Measurements from ENCODE around the gene INSYN2A.
A peak's percentile ranks its signal among the peaks of the same experiment; 100 is the strongest.

The INSYN2A gene

GRCh38 chr10:127195041-127195506, 1.3 kb downstream of the INSYN2A start:
- peak; percentile 64 for DNase-seq (ENCODE audit: low read depth, low spot score)

- peak; percentile 10 for DNase-seq (ENCODE audit: low read depth, low spot score)
These were observed 1.8 kb downstream of the INSYN2A start for GRCh38 chr10:127194599-127194998.

GRCh38 chr10:127194111-127194510, 2.3 kb downstream of the INSYN2A start:
- DNase-seq (ENCODE audit: low read depth, low spot score), result no peak

GRCh38 chr10:127193125-127193524, 3.3 kb downstream of the INSYN2A start:
- DNase-seq (ENCODE audit: low read depth, low spot score), result peak; percentile 78

- no peak for DNase-seq (ENCODE audit: low read depth, low spot score)
These were observed 6.0 kb downstream of the INSYN2A start for GRCh38 chr10:127190427-127190826.

GRCh38 chr10:127189226-127189625, 7.2 kb downstream of the INSYN2A start:
- no peak for DNase-seq (ENCODE audit: low read depth, low spot score)

- DNase-seq (ENCODE audit: low read depth, low spot score), result no peak
These were observed 9.6 kb downstream of the INSYN2A start for GRCh38 chr10:127186813-127187212.

- DNase-seq (ENCODE audit: low read depth, low spot score), result no peak
These were observed 11.8 kb downstream of the INSYN2A start for GRCh38 chr10:127184582-127184981.

- DNase-seq (ENCODE audit: low read depth, low spot score), result peak; percentile 88
These were observed 14.2 kb downstream of the INSYN2A start for GRCh38 chr10:127182161-127182560.

GRCh38 chr10:127179612-127180250, 16.7 kb downstream of the INSYN2A start:
- DNase-seq (ENCODE audit: low read depth, low spot score), result no peak

GRCh38 chr10:127176649-127177048, 19.7 kb downstream of the INSYN2A start:
- DNase-seq (ENCODE audit: low read depth, low spot score), result no peak

GRCh38 chr10:127175357-127176110, 20.9 kb downstream of the INSYN2A start:
- DNase-seq (ENCODE audit: low read depth, low spot score), result no peak

- no peak for DNase-seq (ENCODE audit: low read depth, low spot score)
These were observed 21.5 kb downstream of the INSYN2A start for GRCh38 chr10:127174866-127175265.

- DNase-seq (ENCODE audit: low read depth, low spot score), result no peak
These were observed 28.1 kb downstream of the INSYN2A start for GRCh38 chr10:127168261-127168660.

- no peak for DNase-seq (ENCODE audit: low read depth, low spot score)
These were observed 33.5 kb downstream of the INSYN2A start for GRCh38 chr10:127162841-127163240.

GRCh38 chr10:127161482-127161881, 34.9 kb downstream of the INSYN2A start:
- DNase-seq (ENCODE audit: low read depth, low spot score), result no peak

- no peak for DNase-seq (ENCODE audit: low read depth, low spot score)
These were observed 36.6 kb downstream of the INSYN2A start for GRCh38 chr10:127159648-127160245.

- peak; percentile 13 for DNase-seq (ENCODE audit: low read depth, low spot score)
These were observed 37.7 kb downstream of the INSYN2A start for GRCh38 chr10:127158662-127159061.

- DNase-seq (ENCODE audit: low read depth, low spot score), result peak; percentile 63
These were observed 38.7 kb downstream of the INSYN2A start for GRCh38 chr10:127157506-127158200.

GRCh38 chr10:127157089-127157488, 39.3 kb downstream of the INSYN2A start:
- no peak for DNase-seq (ENCODE audit: low read depth, low spot score)

- no peak for DNase-seq (ENCODE audit: low read depth, low spot score)
These were observed 41.4 kb downstream of the INSYN2A start for GRCh38 chr10:127154831-127155620.

All from astrocyte of the hippocampus (primary cell).